K562 (cell line): ENCODE data around the gene CSMD2. TPM values are rescaled to one million over a fixed set of nuclear protein-coding genes. Genes with fewer than 3 reads are reported as not detected.

Experiments used
- ATAC-seq: fragments of 200-7000 bp; cut with Tn5 transposase; 3 replicates; pipeline ENCODE4 v1.9.1; 2020; ENCODE audit warnings: moderate library complexity
- BruUV-seq: library from RNA; stranded (reverse); fragments of 400-500 nt; replicated peaks from 2 replicates; lab custom pipeline; 2021; lab: Mats Ljungman, UMichigan
- CTCF ChIA-PET: fragments of 300-600 bp; formaldehyde crosslinking; extraction: SDS; loops from one replicate; lab custom pipeline; 2021; ENCODE audit warnings: low intra/inter-chr PET ratio; lab: Yijun Ruan, JAX
- POLR2A ChIA-PET: fragments of 300-600, 350-650 bp; sonication (Branson Sonifier 250); formaldehyde crosslinking; extraction: SDS; loops from one replicate; lab custom pipeline; 2021; ENCODE audit warnings: antibody characterized with exemption, inconsistent platforms; lab: Yijun Ruan, JAX
- DNase-seq, 4 experiments: peaks; one replicate each; pipeline versions ENCODE4 v3.0.0 to v3.0.0-alpha.2; 2011 to 2018; ENCODE audit warnings: low spot score in 3 of 4, mixed read lengths in 3 of 4; ENCODE audit errors: extremely low read depth in 1 of 4
- FAIRE-seq: peaks from 2 replicates; lab custom pipeline; 2011; peaks lifted over from hg19 to GRCh38; lab: Jason Lieb, UNC
- H2AFZ ChIP-seq: 2 replicates; pipeline ENCODE4 v1.6.0; 2011; ENCODE audit warnings: low read depth, low read length, control low read depth, inconsistent platforms
- H3K27ac ChIP-seq: fragments of 200-600 bp; 3 replicates; pipeline ENCODE4 v1.8.0; 2011; ENCODE audit warnings: low read depth, mild to moderate bottlenecking, control low read depth, inconsistent platforms, low read length, moderate library complexity, mixed read lengths; ENCODE audit errors: extremely low read depth
- H3K27me3 ChIP-seq, 2 experiments: fragments of 300-600 bp in 1 of 2; 2 replicates in 1 of 2; 3 replicates in 1 of 2; pipeline versions ENCODE4 v1.6.0 to v1.8.0; 2011; ENCODE audit warnings: inconsistent platforms in 2 of 2, low read length in 2 of 2, mild to moderate bottlenecking in 1 of 2, mixed read lengths in 1 of 2, moderate library complexity in 1 of 2; ENCODE audit not compliant: control insufficient read depth in 2 of 2, insufficient read depth in 2 of 2
- H3K36me3 ChIP-seq: fragments of 300-600 bp; 3 replicates; pipeline ENCODE4 v1.8.0; 2011; ENCODE audit warnings: mild to moderate bottlenecking, low read length, inconsistent platforms; ENCODE audit not compliant: control insufficient read depth, insufficient read depth
- H3K4me1 ChIP-seq, 2 experiments: fragments of 200-600 bp in 1 of 2; replicated peaks in 1 of 2; 2 replicates in 1 of 2; 3 replicates in 1 of 2; pipeline versions ENCODE4 v1.5.1 to v1.8.0; 2011; ENCODE audit warnings: inconsistent platforms in 2 of 2, low read length in 2 of 2, mild to moderate bottlenecking in 1 of 2, mixed read lengths in 1 of 2, moderate library complexity in 1 of 2; ENCODE audit not compliant: control insufficient read depth in 2 of 2, insufficient read depth in 2 of 2
- H3K4me2 ChIP-seq: 2 replicates; pipeline ENCODE4 v1.6.1; 2011; ENCODE audit warnings: low read length, control low read depth, inconsistent platforms, mixed read lengths; ENCODE audit not compliant: insufficient read depth
- H3K4me3 ChIP-seq: fragments of 200-600 bp; sonication (generic), shearing (Covaris generic); 2 replicates; pipeline ENCODE4 v1.5.1; 2016; ENCODE audit warnings: control low read depth, inconsistent platforms
- H3K79me2 ChIP-seq: fragments of 200-600 bp; 3 replicates; pipeline ENCODE4 v1.8.0; 2011; ENCODE audit warnings: low read length, inconsistent platforms; ENCODE audit not compliant: control insufficient read depth, insufficient read depth
- H3K9ac ChIP-seq, 2 experiments: 2 replicates each; pipeline versions ENCODE4 v1.6.0 to v1.6.1; 2011; ENCODE audit warnings: low read depth in 2 of 2, low read length in 2 of 2, control low read depth in 1 of 2, inconsistent platforms in 1 of 2, mild to moderate bottlenecking in 1 of 2, mixed read lengths in 1 of 2; ENCODE audit not compliant: insufficient read depth in 1 of 2
- H3K9me1 ChIP-seq: one replicate; pipeline ENCODE4 v1.6.0; 2011; ENCODE audit warnings: inconsistent platforms, mild to moderate bottlenecking, low read length, moderate library complexity; ENCODE audit not compliant: control insufficient read depth, insufficient read depth
- H3K9me3 ChIP-seq: replicated peaks from 2 replicates; pipeline ENCODE4 v1.5.1; 2011; ENCODE audit warnings: low read depth, low read length, inconsistent platforms; ENCODE audit not compliant: control insufficient read depth, insufficient read depth
- H4K20me1 ChIP-seq: replicated peaks from 2 replicates; pipeline ENCODE4 v1.6.1; 2011; ENCODE audit warnings: low read length, inconsistent platforms, mixed read lengths; ENCODE audit not compliant: control insufficient read depth, insufficient read depth
- MLX ChIP-seq, 2 experiments: fragments of 450-650 bp in 1 of 2; sonication (generic) in 1 of 2; formaldehyde crosslinking; conservative IDR thresholded peaks; 2 replicates each; pipeline versions ENCODE4 v1.4.0 to v1.8.1; 2020 to 2022; ENCODE audit warnings: mild to moderate bottlenecking in 1 of 2, missing genetic modification reagents in 1 of 2
- NCOR1 ChIP-seq: fragments of 450-650 bp; IDR thresholded peaks from 2 replicates; pipeline ENCODE4 v1.6.1; 2016; ENCODE audit warnings: mild to moderate bottlenecking, moderate library complexity
- RCOR1 ChIP-seq, 2 experiments: IDR thresholded peaks; 2 replicates each; pipeline ENCODE4 v1.6.1; 2012; ENCODE audit warnings: low read depth in 2 of 2, low read length in 2 of 2, borderline replicate concordance in 1 of 2, improper control_type of control experiment in 1 of 2
- RFX5 ChIP-seq: IDR thresholded peaks from 2 replicates; pipeline ENCODE4 v1.6.1; 2011; ENCODE audit warnings: low read depth, mild to moderate bottlenecking, improper control_type of control experiment, low read length
- SMAD2 ChIP-seq: fragments of 150-350 bp; IDR thresholded peaks from 2 replicates; pipeline ENCODE4 v1.6.1; 2014; ENCODE audit warnings: low read depth, mild to moderate bottlenecking, low read length
- ZFP91 ChIP-seq: sonication (generic); formaldehyde crosslinking; IDR thresholded peaks from 2 replicates; pipeline ENCODE4 v1.8.0; 2022; ENCODE audit warnings: mild to moderate bottlenecking, missing genetic modification reagents
- WGBS: fragments of 100-300 bp; shearing (Covaris generic); methylation state at CpG from one replicate; pipeline ENCODE4 v1.1.6; 2016; ENCODE audit warnings: low coverage, mixed read lengths; ENCODE audit not compliant: insufficient coverage; ENCODE audit errors: missing lambda C conversion rate; 5-methylcytosine and 5-hydroxymethylcytosine counted together
- in situ Hi-C: fragments of 300-500 bp; cut with MboI; formaldehyde crosslinking; loops from 4 replicates; pipeline ENCODE4 v1.15.0; 2018; ENCODE audit warnings: inconsistent platforms, mixed read lengths
- intact Hi-C: fragments of 100-400 bp; cut with micrococcal nuclease; formaldehyde crosslinking; loops from 2 replicates; pipeline ENCODE4 v1.14.2; 2022
- polyA plus RNA-seq, 8 experiments: library from polyadenylated mRNA; depleted of rRNA in 4 of 8; stranded (reverse) in 5 of 8; unstranded in 3 of 8; fragments of >200 nt; fragmentation: Nextera tagmentation in 2 of 8; fragmentation: Illumina TruSeq in 1 of 8; extraction: Ambion mirVana in 2 of 8; extraction: Trizol in 1 of 8; gene quantifications; 2 replicates each; pipeline versions ENCODE4 v1.2.1 to v1.2.3, GENCODE V29; 2011 to 2014; ENCODE audit warnings: inconsistent platforms in 1 of 8, missing spikeins in 1 of 8
- total RNA-seq, 7 experiments: library from RNA; depleted of rRNA in 6 of 7; stranded (reverse); fragments of >200 nt in 6 of 7; fragmentation: Illumina TruSeq in 2 of 7; extraction: Trizol in 2 of 7; gene quantifications; 2 replicates each; pipeline versions ENCODE4 v1.2.1 to v1.2.3, GENCODE V29; 2011 to 2021; ENCODE audit warnings: low replicate concordance in 1 of 7
- TF ChIP-seq, protein P1 (sequence below), 2 experiments: IDR thresholded peaks; 2 replicates each; pipeline ENCODE4 v1.6.1; 2011; ENCODE audit warnings: borderline replicate concordance in 1 of 2, control low read depth in 1 of 2, low read depth in 1 of 2, low read length in 1 of 2, mild to moderate bottlenecking in 1 of 2, mixed read lengths in 1 of 2, moderate library complexity in 1 of 2; ENCODE audit not compliant: insufficient read depth in 1 of 2, insufficient read length in 1 of 2, poor library complexity in 1 of 2, severe bottlenecking in 1 of 2; ENCODE audit errors: extremely low read depth in 1 of 2
- TF ChIP-seq, protein P2 (sequence below): fragments of 450-650 bp; formaldehyde crosslinking; IDR thresholded peaks from 2 replicates; pipeline ENCODE4 v1.4.0; 2020; ENCODE audit warnings: mild to moderate bottlenecking, moderate library complexity

Gene CSMD2
- total and polyA plus RNA-seq, 9 of the 15 experiments (the other 6 are each of a cell fraction or from before 2014, with no cell fraction given): not detected

- intact Hi-C loops (no loop called here), in situ Hi-C loops (no loop called here)
- H3K9ac ChIP-seq: no peak overlapping the region
- no peaks in the 10 kb centered on the region for H3K36me3 ChIP-seq
- H3K79me2 ChIP-seq: no peaks in the 10 kb centered on the region
- no peak for TF ChIP-seq MLX (CRISPR knock-in tag; conservative IDR thresholded peaks at IDR 0.05)
- no peak for ATAC-seq
- H3K27ac ChIP-seq: no peak overlapping the region
- H3K27me3 ChIP-seq: 0 out of 5 replicates have a peak, but pooled peaks cover 0 to 4% of the 10 kb centered on the region in 2 experiments
- no peak for FAIRE-seq
- no peak overlapping the region for H2AFZ ChIP-seq
- ChIA-PET POLR2A (no interaction called here), CTCF (no interaction called here)
- H4K20me1 ChIP-seq: no peaks in the 10 kb centered on the region
- no peak overlapping the region for H3K4me2 ChIP-seq
- H3K9me3 ChIP-seq: no peaks in the 10 kb centered on the region
- H3K4me1 ChIP-seq: no peaks in the 10 kb centered on the region
- BruUV-seq: no TSS peak
- H3K9me1 ChIP-seq: no peaks in the 10 kb centered on the region
- no peak overlapping the region for H3K4me3 ChIP-seq
- DNase-seq: no peak
- WGBS: 0% methylated on average over 1 of the region's 1 CpG
Measured at GRCh38 chr1:34054920-34055319, 110.1 kb downstream of the CSMD2 start.

GRCh38 chr1:34053660-34054059 lies 111.4 kb downstream of the CSMD2 start:
- BruUV-seq: no TSS peak
- no peaks in the 10 kb centered on the region for H3K9me3 ChIP-seq
- no peaks in the 10 kb centered on the region for H3K4me1 ChIP-seq
- H3K36me3 ChIP-seq: no peaks in the 10 kb centered on the region
- H3K27me3 ChIP-seq: 0 out of 5 replicates have a peak, but pooled peaks cover 0 to 4% of the 10 kb centered on the region in 2 experiments
- no peak overlapping the region for H3K4me3 ChIP-seq
- no peaks in the 10 kb centered on the region for H4K20me1 ChIP-seq
- in situ Hi-C loops (no loop called here), intact Hi-C loops (no loop called here)
- H3K79me2 ChIP-seq: no peaks in the 10 kb centered on the region
- no peak overlapping the region for H3K9ac ChIP-seq
- no peak overlapping the region for H3K4me2 ChIP-seq
- no peak for ATAC-seq
- FAIRE-seq: no peak
- WGBS: 6% methylated on average over 2 of the region's 2 CpGs
- no peak for DNase-seq
- no peak overlapping the region for H2AFZ ChIP-seq
- H3K9me1 ChIP-seq: no peaks in the 10 kb centered on the region
- H3K27ac ChIP-seq: no peak overlapping the region
- CTCF ChIA-PET: no interaction called here
- POLR2A ChIA-PET: interaction anchor here (0.6 kb wide), 2 partner anchors 18 to 134 kb away, joined by 3 read pairs; no protein-coding TSS in a partner anchor
- TF ChIP-seq RFX5: no peak
- TF ChIP-seq SMAD2: no peak
- no peak for TF ChIP-seq RCOR1 (IDR thresholded peaks at IDR 0.05; ENCODE audit: borderline replicate concordance in 1 of 2, low read depth in 2 of 2, low read length in 2 of 2)
- no peak for TF ChIP-seq NCOR1
- no peak for TF ChIP-seq ZFP91
- TF ChIP-seq, protein P1, sequence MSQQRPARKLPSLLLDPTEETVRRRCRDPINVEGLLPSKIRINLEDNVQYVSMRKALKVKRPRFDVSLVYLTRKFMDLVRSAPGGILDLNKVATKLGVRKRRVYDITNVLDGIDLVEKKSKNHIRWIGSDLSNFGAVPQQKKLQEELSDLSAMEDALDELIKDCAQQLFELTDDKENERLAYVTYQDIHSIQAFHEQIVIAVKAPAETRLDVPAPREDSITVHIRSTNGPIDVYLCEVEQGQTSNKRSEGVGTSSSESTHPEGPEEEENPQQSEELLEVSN (IDR thresholded peaks at IDR 0.05; ENCODE audit: borderline replicate concordance in 1 of 2, extremely low read depth in 1 of 2, insufficient read depth in 1 of 2, insufficient read length in 1 of 2, low read depth in 1 of 2, low read length in 1 of 2, poor library complexity in 1 of 2, severe bottlenecking in 1 of 2): no peak
- TF ChIP-seq, protein P2, sequence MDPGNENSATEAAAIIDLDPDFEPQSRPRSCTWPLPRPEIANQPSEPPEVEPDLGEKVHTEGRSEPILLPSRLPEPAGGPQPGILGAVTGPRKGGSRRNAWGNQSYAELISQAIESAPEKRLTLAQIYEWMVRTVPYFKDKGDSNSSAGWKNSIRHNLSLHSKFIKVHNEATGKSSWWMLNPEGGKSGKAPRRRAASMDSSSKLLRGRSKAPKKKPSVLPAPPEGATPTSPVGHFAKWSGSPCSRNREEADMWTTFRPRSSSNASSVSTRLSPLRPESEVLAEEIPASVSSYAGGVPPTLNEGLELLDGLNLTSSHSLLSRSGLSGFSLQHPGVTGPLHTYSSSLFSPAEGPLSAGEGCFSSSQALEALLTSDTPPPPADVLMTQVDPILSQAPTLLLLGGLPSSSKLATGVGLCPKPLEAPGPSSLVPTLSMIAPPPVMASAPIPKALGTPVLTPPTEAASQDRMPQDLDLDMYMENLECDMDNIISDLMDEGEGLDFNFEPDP (CRISPR knock-in tag): no peak
